Cerebellar nuclear complex (tissue), 1 donor: ENCODE measurements around the gene KLHL14.

Source experiments
- DNase-seq, 2 experiments: peaks; one replicate each; lab custom pipeline; 2025; lab: John Stamatoyannopoulos, UW

The KLHL14 gene

DNA sequence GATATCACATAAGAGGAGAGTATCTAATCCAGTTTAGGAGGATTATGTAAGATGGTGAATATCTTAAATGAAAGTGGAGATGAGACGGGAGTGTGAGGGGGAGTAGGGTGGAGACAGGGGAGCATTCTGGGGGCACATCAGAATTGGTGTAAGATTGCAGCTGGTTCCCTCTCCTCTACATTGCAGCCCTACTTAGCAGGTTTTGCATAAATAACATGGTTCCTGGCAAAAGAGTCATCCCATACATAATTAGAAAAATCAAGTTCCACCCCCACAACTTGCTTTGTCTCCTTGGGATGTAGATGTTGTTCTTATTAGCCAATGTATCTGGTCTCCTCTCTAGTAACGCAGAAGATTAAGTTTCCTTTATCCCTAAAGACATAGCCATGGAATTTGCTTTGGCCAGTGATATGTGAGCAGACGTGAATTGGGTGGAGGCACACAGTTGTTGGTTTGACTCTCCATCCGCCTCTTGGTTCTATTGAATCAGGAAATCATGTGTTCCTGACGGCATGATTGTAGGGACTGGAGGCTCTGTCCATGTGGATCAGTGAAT lies 137.9 kb downstream of the KLHL14 start:
- DNase-seq, result no peak

DNA sequence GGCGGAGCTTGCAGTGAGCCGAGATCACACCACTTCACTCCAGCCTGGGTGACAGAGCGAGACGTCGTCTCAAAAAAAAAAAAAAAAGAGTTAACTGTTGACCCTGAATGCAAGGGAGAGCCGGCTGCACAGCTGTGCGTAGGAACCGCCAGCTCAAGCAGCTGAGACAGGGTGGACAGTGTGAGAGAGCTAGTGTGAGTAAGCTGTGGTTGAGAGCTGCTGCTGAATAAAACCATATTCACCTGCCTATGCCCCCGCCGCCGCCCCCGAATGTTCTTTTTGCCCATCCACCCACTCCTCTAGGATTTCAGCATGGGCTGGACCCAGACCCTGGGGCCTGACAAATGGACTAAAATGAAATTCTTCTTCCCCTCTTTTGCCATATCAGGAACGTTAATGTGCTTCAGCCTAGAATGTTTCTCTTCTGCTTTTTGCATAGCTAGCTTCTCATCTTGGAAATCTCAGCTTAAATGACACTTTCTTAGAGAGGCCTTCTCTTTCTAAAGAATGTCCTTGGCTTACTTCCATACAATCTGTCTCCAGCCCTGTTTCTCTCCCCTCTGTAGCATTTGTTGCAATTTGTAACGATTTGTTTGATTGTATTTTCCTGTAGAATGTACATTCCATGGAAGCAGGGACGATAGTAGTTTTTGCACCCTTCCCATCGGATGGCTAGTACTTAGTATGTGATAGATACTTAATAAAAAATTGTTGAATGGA lies 142.7 kb downstream of the KLHL14 start:
- DNase-seq, result no peak

DNA sequence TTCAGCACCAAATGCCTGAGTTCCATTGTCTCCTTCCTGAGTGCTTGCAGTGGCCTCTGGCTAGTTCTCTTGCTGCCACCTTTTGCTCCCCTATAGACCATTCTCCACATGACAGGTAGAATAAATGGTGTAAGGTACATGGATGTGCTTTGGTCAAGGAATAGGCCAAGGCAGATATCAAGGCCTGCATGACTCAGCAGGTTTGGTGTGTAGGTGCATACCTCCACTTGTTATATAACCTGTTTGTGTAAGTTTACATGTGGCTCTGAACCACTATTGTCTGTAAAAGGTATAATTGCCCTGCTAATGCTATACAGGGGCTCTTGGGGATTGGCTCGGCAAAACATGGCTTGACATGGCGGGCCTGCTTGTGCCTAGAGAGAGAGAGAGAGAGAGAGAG lies 143.5 kb downstream of the KLHL14 start:
- DNase-seq, result no peak

DNA sequence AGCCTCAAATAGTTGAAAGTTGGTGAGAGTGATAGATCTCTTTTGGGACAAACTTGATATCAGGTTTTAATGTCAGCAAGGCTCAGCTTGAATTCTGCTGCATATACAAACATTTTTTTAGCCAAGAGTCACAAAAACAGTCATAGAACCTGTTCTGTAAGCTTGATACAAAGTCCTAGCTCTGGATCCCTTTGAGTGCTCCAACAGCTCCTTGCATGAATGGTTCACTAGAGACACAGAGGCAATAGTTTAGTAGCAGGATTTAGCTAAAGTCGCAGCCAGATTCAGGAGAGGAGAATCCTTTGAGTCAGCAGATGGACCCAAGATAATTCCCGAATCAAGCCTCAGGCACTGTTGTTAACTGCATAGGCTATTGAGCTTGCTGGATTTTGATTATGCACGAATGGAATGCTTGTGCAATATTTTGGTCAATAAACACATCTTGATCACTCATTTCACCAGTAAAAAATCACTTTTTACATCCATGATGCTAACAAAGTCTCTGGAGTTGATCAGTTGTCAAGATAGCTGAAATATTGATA lies 148.6 kb downstream of the KLHL14 start:
- no peak for DNase-seq

DNA sequence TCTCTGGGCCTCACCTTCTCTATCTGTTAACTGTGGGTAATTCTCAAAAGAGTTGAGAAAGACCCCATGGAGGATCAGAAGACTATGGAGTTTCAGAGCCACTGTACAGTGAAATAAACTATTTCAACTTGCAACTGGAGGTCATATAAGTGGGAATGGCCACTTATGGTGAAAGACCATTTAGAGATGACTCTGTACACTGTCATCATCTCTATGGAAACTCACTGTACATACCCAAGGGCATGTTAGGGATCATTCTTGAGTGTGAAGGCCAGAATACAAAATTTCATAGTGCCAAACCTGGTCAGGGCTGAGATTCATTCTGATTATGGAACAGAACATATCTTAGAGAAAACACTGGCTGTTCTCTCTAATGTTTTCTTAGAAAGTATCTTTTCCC lies 149.3 kb downstream of the KLHL14 start:
- DNase-seq, result no peak
